GM13976 (cell line): ENCODE results near the gene GRB14.

ENCODE experiments used
- DNase-seq: peaks from one replicate; pipeline ENCODE4 v3.0.0; 2012; ENCODE audit warnings: low spot score
- in situ Hi-C: fragments of 300-500 bp; cut with MboI; formaldehyde crosslinking; loops from one replicate; pipeline ENCODE4 v1.12.0; 2022; ENCODE audit warnings: low sequenced_read_pairs, mixed read lengths, inconsistent platforms; ENCODE audit not compliant: unreplicated experiment
- TF ChIP-seq, protein P1 (sequence below): IDR thresholded peaks from 2 replicates; pipeline ENCODE4 v1.5.1; 2012; ENCODE audit warnings: borderline replicate concordance, mild to moderate bottlenecking; ENCODE audit not compliant: insufficient read depth; ENCODE audit errors: extremely low read depth, missing control alignments, control extremely low read depth

Gene GRB14

DNA sequence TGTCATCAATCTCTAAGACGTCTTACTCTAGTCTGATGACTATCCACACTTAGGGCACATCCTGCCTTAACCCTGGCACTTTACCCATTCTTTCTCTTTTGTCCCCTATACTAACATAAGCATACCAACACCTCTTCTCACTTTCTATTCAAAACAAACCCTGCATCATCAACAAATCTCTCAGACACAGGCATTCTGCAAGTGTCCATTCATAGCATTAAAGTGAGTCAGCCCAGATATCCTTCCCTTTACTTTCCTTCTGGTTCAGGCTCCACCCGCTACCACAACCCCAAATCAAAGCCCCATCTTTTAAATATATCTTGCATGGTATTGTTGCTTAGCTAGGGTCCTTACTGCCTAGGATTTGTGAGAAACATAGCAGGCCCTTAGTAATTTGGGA is 3.8 kb downstream of the GRB14 start:
- no peak for DNase-seq
- in situ Hi-C loops, result no loop called here
- TF ChIP-seq, protein P1, sequence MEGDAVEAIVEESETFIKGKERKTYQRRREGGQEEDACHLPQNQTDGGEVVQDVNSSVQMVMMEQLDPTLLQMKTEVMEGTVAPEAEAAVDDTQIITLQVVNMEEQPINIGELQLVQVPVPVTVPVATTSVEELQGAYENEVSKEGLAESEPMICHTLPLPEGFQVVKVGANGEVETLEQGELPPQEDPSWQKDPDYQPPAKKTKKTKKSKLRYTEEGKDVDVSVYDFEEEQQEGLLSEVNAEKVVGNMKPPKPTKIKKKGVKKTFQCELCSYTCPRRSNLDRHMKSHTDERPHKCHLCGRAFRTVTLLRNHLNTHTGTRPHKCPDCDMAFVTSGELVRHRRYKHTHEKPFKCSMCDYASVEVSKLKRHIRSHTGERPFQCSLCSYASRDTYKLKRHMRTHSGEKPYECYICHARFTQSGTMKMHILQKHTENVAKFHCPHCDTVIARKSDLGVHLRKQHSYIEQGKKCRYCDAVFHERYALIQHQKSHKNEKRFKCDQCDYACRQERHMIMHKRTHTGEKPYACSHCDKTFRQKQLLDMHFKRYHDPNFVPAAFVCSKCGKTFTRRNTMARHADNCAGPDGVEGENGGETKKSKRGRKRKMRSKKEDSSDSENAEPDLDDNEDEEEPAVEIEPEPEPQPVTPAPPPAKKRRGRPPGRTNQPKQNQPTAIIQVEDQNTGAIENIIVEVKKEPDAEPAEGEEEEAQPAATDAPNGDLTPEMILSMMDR, result no peak

DNA sequence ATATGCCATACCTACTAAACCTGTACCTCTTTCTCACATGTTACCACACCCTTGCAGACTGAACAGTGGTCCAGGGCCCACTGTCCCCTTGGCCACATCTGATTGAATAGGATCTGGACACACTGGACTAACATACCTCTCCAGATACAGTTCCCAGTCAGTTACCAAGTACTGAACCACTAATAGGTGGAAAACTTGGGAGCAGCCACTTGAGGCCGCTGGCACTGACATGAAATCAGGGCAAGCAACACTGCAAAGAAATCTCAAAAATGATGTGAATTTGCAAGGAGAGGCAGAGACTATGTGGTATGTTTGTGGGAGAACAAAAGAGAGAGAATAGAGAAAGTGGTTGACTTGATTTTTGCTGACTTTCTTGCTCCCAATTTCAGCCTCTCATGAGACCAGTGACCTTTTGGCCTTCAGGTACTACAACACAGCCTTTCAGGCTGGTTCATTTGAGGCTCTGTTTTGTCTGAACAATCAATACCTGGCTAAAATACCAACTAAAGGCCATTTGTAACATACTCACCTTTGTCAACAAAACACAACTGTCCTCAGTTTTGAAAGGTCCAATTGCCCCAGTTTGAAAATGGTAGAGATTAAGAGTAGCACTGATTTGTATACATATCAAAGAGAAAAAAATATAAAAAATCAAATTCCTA is 7.8 kb downstream of the GRB14 start:
- TF ChIP-seq, protein P1, result no peak
- DNase-seq, result no peak
- in situ Hi-C loops, result no loop called here

DNA sequence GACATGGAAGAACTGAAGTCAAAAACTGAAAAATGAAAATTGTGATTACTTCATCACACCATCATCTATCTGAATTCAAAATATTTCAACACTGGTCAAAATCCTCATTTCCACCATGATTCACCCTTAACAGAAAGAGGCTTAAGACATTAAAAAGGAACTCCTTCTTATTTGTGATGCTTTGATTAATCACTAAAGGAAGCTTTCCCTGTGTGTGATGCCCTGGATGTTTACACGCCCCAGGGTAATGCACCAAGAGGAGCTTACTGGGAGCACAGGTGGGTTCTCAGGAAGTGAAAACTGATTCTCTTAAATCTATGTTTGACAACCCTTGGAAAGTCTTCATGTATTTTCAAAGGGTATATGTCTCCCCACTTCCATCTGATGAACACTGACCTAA is 11.5 kb downstream of the GRB14 start:
- DNase-seq, result no peak
- TF ChIP-seq, protein P1, result no peak
- in situ Hi-C loops, result no loop called here

DNA sequence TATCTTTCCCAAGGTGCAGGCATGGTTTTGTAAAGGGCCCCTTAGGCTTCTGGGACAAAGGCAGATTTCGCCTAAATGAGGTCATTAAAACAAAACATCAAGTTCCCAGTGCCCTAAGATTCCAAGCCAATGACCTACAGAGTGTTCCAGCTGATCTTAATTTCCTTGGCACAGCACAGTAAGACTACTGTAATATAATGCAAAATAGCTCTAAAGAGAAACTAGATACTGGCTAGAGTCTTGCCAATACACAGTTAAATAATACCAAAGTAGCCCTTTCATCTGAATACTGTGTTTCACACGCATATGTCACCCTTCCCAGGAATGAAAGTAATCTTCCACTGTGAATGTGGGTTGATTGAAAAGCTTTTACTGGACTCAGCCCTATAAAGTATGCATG is 14.7 kb downstream of the GRB14 start:
- TF ChIP-seq, protein P1, result no peak
- no peak for DNase-seq
- in situ Hi-C loops, result no loop called here

DNA sequence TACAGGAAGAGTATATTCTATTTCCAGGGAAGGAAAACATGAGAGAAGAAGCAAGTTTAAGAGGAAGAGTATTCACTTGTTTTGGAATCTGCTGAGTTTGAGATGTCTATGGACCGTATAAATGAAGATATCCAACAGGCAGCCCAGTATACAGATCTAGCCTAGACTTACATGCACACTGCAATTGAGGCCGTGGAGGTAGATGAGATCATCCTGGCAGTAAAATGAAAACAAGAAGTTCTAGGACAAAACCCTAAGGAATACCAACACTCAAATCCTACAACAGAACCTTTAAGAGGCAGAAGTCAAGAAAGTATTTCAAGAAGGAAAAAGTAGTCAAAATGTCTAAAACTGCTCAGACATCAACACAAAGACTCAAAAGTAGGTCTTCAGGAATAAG is 16.0 kb downstream of the GRB14 start:
- in situ Hi-C loops, result no loop called here
- TF ChIP-seq, protein P1, result no peak
- DNase-seq, result no peak

DNA sequence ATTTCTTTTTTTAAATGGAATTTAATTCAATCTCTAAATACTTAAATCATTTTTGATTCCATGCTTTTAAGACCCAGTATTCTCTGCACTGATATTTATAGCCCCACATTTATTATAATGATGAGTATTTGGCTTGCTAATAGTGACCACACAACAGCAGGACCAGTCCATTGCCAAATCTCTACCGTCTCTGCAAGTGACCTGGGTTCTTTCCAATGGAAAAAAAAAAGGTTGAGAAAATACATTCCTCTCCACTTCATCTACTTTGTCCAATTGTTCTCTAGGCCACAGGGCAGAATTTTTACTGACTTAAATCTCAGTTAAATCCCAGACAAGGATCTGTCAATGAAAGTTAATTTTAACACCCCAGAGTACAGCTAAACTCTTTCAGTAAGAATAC is 20.5 kb downstream of the GRB14 start:
- DNase-seq, result no peak
- in situ Hi-C loops, result no loop called here
- TF ChIP-seq, protein P1, result no peak
